OCI-LY7 (cell line): ENCODE data around the gene ADISSP. TPM values are rescaled to one million over a fixed set of nuclear protein-coding genes. Genes with fewer than 3 reads are reported as not detected.

Source experiments
- BruUV-seq: library from RNA; stranded (reverse); fragments of 400-500 nt; replicated peaks from 2 replicates; lab custom pipeline; 2021; lab: Mats Ljungman, UMichigan
- CTCF ChIA-PET: fragments of 300-600 bp; sonication (Branson Sonifier 250); formaldehyde crosslinking; loops from one replicate; lab custom pipeline; 2022; ENCODE audit warnings: antibody characterized with exemption; ENCODE audit not compliant: unreplicated experiment; lab: Charles Lee
- POLR2A ChIA-PET: fragments of 300-600 bp; sonication (Branson Sonifier 250); formaldehyde crosslinking; loops from one replicate; lab custom pipeline; 2022; ENCODE audit warnings: antibody characterized with exemption; lab: Charles Lee
- DNase-seq: peaks from one replicate; pipeline ENCODE4 v3.0.0-alpha.2; 2015; ENCODE audit warnings: low spot score
- H2AFZ ChIP-seq: fragments of 200-600 bp; sonication (generic), shearing (Covaris generic); 2 replicates; pipeline ENCODE4 v1.6.1; 2014; ENCODE audit warnings: mild to moderate bottlenecking, antibody characterized with exemption, low read length, moderate library complexity
- H3K27ac ChIP-seq: fragments of 200-600 bp; sonication (generic); 2 replicates; pipeline ENCODE4 v1.5.1; 2014; ENCODE audit warnings: mixed run types, low read depth, mild to moderate bottlenecking, moderate library complexity, low read length, inconsistent platforms; ENCODE audit not compliant: poor library complexity, severe bottlenecking
- H3K36me3 ChIP-seq: fragments of 200-600 bp; sonication (generic); 2 replicates; pipeline ENCODE4 v1.6.1; 2014; ENCODE audit warnings: mild to moderate bottlenecking, antibody characterized with exemption, low read length, moderate library complexity, mixed read lengths; ENCODE audit not compliant: insufficient read depth
- H3K4me1 ChIP-seq: fragments of 200-600 bp; sonication (generic); 2 replicates; pipeline ENCODE4 v1.5.1; 2014; ENCODE audit warnings: mild to moderate bottlenecking, low read length; ENCODE audit not compliant: insufficient read depth, poor library complexity, severe bottlenecking
- H3K4me2 ChIP-seq: fragments of 200-600 bp; sonication (generic); 2 replicates; pipeline ENCODE4 v1.6.1; 2014; ENCODE audit warnings: mild to moderate bottlenecking, low read length
- H3K4me3 ChIP-seq: fragments of 200-600 bp; sonication (generic); 2 replicates; pipeline ENCODE4 v1.5.1; 2014; ENCODE audit warnings: mild to moderate bottlenecking, low read depth, low read length; ENCODE audit not compliant: poor library complexity, severe bottlenecking
- H3K79me2 ChIP-seq: fragments of 200-600 bp; sonication (generic); 2 replicates; pipeline ENCODE4 v1.6.1; 2016; ENCODE audit warnings: low read depth, mild to moderate bottlenecking, low read length, moderate library complexity, mixed read lengths; ENCODE audit not compliant: insufficient read depth
- H3K9me2 ChIP-seq: fragments of 200-600 bp; sonication (generic); 2 replicates; pipeline ENCODE4 v1.6.1; 2016; ENCODE audit warnings: mild to moderate bottlenecking, low read length, mixed read lengths; ENCODE audit not compliant: insufficient read depth
- H3K9me3 ChIP-seq: fragments of 200-600 bp; sonication (generic); 2 replicates; pipeline ENCODE4 v1.6.1; 2014; ENCODE audit warnings: mild to moderate bottlenecking, mixed run types, low read length, mixed read lengths
- H4K20me1 ChIP-seq: fragments of 200-600 bp; sonication (generic); 2 replicates; pipeline ENCODE4 v1.6.1; 2014; ENCODE audit warnings: mild to moderate bottlenecking, antibody characterized with exemption, low read length, moderate library complexity, mixed read lengths; ENCODE audit not compliant: insufficient read depth
- CTCF ChIP-seq: fragments of 200-600 bp; sonication (generic); conservative IDR thresholded peaks from 2 replicates; pipeline ENCODE4 v1.5.1; 2014; ENCODE audit warnings: mild to moderate bottlenecking, antibody characterized with exemption, low read length, moderate library complexity, mixed read lengths
- EZH2phosphoT487 ChIP-seq: fragments of 200-600 bp; sonication (generic); IDR thresholded peaks from 2 replicates; pipeline ENCODE4 v1.6.1; 2018; ENCODE audit warnings: low read depth, borderline replicate concordance, mild to moderate bottlenecking, mixed run types, antibody characterized with exemption, low read length, moderate library complexity, mixed read lengths
- intact Hi-C: fragments of 100-400 bp; cut with micrococcal nuclease; formaldehyde crosslinking; loops from one replicate; pipeline ENCODE4 v1.10.0; 2022; ENCODE audit not compliant: unreplicated experiment
- total RNA-seq, 2 experiments: library from RNA; depleted of rRNA in 1 of 2; stranded (reverse); fragments of >200 nt in 1 of 2; shearing (Covaris generic) in 1 of 2; gene quantifications; 2 replicates each; pipeline ENCODE4 v1.2.3, GENCODE V29; 2014 to 2022

ADISSP gene
- total RNA-seq, 2 experiments from 2014 or later = 64.4 to 66.7 TPM

GRCh38 chr20:3768342-3769130 is 983 bp upstream of the ADISSP start:
- Histone ChIP-seq H3K27ac (peak overlapping the region; percentile 66), H4K20me1 (no peaks in the 10 kb centered on the region), H3K79me2 (peaks cover 9% of the 10 kb centered on the region; the same call in 1 of the 2 replicates), H3K9me3 (no peaks in the 10 kb centered on the region), H3K9me2 (no peaks in the 10 kb centered on the region), H3K4me2 (peak overlapping the region; percentile 80), H2AFZ (peak overlapping the region; percentile 51; the same call in 1 of the 2 replicates), H3K4me3 (peak overlapping the region; percentile 84), H3K4me1 (peaks cover 25% of the 10 kb centered on the region), H3K36me3 (no peaks in the 10 kb centered on the region)
- ChIA-PET POLR2A (interaction anchor here (0.6 to 2.1 kb wide), 6 partner anchors 11 to 52 kb away, joined by 3 to 11 read pairs (median 4); partner anchors contain the start of gene SPEF1), CTCF (interaction anchor here (1.9 to 2.5 kb wide), 2 partner anchors 14 to 52 kb away, joined by 6 to 16 read pairs; no protein-coding TSS in a partner anchor)
- TF ChIP-seq CTCF = peak; percentile 82
- no peak for TF ChIP-seq EZH2phosphoT487
- peak; percentile 88 for DNase-seq
- BruUV-seq = TSS peak; percentile 89
- intact Hi-C loops = loop anchor here (1.0 to 5.0 kb wide), 5 partner anchors 15 to 206 kb away; no protein-coding TSS in a partner anchor

- ChIA-PET POLR2A (interaction anchor here (0.8 to 2.1 kb wide), 8 partner anchors 8 to 305 kb away, joined by 3 to 11 read pairs (median 4); partner anchors contain the start of genes AP5S1 and SPEF1), CTCF (interaction anchor here (0.7 to 2.5 kb wide), 3 partner anchors 51 to 64 kb away, joined by 3 to 16 read pairs (median 3); no protein-coding TSS in a partner anchor)
- no peaks in the 10 kb centered on the region for H3K9me3 ChIP-seq
- peaks cover 25% of the 10 kb centered on the region for H3K4me1 ChIP-seq
- 0 out of 2 replicates have a peak, but pooled peaks cover under 1% of the 10 kb centered on the region for H3K36me3 ChIP-seq
- intact Hi-C loops = loop anchor here (5.0 kb wide), 1 partner anchor 205 kb away; no protein-coding TSS in a partner anchor
- no peak overlapping the region for H3K27ac ChIP-seq
- peak overlapping the region; percentile 84 for H3K4me3 ChIP-seq
- H3K9me2 ChIP-seq = no peaks in the 10 kb centered on the region
- DNase-seq = peak; percentile 26
- TF ChIP-seq EZH2phosphoT487 (no peak), CTCF (no peak)
- peaks cover 9% of the 10 kb centered on the region; the same call in 1 of the 2 replicates for H3K79me2 ChIP-seq
- peak overlapping the region; percentile 68; the same call in 1 of the 2 replicates for H2AFZ ChIP-seq
- H3K4me2 ChIP-seq = peak overlapping the region; percentile 97
- no peaks in the 10 kb centered on the region for H4K20me1 ChIP-seq
- BruUV-seq = TSS peak; percentile 54
Observed at GRCh38 chr20:3767110-3767426, 485 bp downstream of the ADISSP start.
